Hematopoietic multipotent progenitor cell treated with erythropoietin and hydrocortisone succinate and interleukin-3 and kit ligand, for 8 days (in vitro differentiated cells): Measurements from ENCODE around the gene C14orf39.
"Not testable (repeated sequence)": the region's sequence is repeated elsewhere in the genome, so short reads cannot be mapped to it uniquely, and the experiment has no call there.

Source experiments
- DNase-seq: peaks from one replicate; pipeline ENCODE4 v3.0.0-alpha.2; 2015

The C14orf39 gene

GRCh38 chr14:60488175-60488574 lies 2.3 kb upstream of the C14orf39 start:
- DNase-seq, result no peak

GRCh38 chr14:60487211-60487610 lies 1.3 kb upstream of the C14orf39 start:
- no peak for DNase-seq

GRCh38 chr14:60485057-60485597 lies 736 bp downstream of the C14orf39 start:
- no peak for DNase-seq

GRCh38 chr14:60482743-60483142 lies 3.1 kb downstream of the C14orf39 start:
- DNase-seq, result no peak

GRCh38 chr14:60480248-60480647 lies 5.6 kb downstream of the C14orf39 start:
- DNase-seq, result not testable (repeated sequence)

DNA sequence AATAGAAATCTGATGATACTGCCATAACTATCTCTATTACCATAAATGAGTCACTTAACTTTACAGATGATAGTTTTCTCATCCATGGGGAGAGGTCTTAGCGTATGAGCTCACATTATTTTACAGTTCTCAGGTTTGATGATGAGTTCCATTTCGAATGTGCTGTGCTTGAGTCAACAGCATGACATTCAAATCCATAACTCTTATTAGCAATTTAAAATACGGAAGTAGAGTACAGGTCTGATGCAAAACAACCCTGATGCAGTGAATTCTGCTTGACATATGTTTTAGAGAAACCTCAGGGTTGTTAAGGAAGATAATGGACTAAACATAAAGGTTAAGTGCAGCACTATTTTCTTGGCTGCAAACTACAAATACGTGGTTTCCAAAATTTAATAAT lies 30.0 kb downstream of the C14orf39 start:
- DNase-seq, result no peak

DNA sequence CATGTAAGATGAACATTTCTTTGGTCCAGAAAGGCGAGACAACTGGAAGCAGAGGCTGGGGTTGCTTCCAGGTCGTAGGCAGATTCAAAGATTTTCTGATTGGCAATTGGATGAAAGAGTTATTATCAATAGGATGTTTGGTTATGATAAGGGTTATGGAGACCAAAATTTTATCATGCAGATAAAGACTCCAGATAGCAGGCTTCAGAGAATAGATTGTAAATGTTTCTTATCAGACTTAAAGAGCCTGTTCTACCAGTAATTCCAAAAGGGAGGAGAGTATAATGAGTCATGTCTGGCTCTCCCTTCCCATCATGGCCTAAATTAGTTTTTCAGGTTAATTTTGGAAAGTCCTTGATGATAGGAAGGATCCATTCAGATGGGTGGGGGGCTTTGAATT lies 55.6 kb downstream of the C14orf39 start:
- DNase-seq, result no peak

DNA sequence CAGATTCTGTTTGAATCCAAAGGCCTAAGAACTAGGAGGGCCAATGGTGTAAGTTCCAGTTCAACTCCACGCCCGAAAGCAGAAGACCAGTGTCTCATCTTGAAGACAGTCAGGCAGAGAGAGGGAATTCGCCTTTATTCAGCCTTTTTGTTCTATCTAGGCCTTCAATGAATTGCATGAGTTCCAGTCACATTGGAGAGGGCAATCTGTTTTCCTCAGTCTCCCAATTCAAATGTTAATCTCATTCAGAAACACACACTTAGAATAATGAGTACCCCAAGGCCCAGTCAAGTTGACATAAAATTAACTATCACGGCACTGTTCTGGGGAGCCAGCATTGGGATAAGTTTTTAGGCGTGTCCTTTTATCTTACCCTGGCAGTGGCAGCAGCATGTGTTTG lies 65.8 kb downstream of the C14orf39 start:
- peak; percentile 12 for DNase-seq

GRCh38 chr14:60397550-60397949 lies 88.3 kb downstream of the C14orf39 start:
- DNase-seq, result not testable (repeated sequence)

DNA sequence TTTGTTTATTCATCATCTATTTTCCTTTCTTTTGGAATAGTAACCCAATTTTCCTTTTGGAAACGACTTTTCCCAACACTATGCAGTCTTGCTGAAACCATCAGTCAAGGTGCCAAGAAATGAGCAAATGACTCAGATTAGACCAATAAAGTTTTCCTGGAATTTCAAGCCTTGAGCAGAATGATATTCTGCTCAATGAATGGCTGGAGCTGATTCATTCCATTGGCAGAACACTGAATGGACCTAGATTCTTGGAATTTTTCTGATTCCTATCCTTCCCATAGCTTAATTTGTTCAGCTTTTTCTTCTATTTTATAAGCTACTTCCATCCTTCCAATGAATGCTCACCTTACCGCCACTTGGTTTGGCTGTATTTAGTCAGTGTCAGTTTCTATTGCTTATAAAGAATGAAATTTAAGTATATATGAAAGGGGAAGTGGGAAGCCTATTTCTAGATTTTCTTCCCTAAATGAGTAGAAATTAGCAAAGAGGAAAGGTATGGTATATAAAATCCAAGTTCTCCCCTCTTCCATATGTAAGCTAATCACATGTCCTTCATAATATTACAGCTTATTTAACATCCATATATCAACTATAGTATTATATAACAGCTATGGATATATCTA lies 89.0 kb downstream of the C14orf39 start:
- DNase-seq, result no peak
